Stimulated activated naive CD4-positive, alpha-beta T cell (primary cell): ENCODE data around the gene PAIP1.
"Not testable (repeated sequence)": the region's sequence is repeated elsewhere in the genome, so short reads cannot be mapped to it uniquely, and the experiment has no call there.

Experiments used
- DNase-seq, 6 experiments: peaks; one replicate each; lab custom pipeline; 2025; lab: John Stamatoyannopoulos, UW

Gene PAIP1

GRCh38 chr5:43514816-43515677, 41.8 kb downstream of the PAIP1 start, which contains the start of gene C5orf34:
TSS of gene C5orf34 (minus strand) at chr5:43515148. CDS start at chr5:43509339, 5,809 bp downstream.
- DNase-seq, result peak; percentile 78 to 93 (median 90)

GRCh38 chr5:43514471-43514815, 42.4 kb downstream of the PAIP1 start:
- no peak for DNase-seq

- no peak for DNase-seq
These were observed 42.9 kb downstream of the PAIP1 start for GRCh38 chr5:43514025-43514424.

- not testable (repeated sequence) for DNase-seq
These were observed 45.8 kb downstream of the PAIP1 start for GRCh38 chr5:43511062-43511461.

- DNase-seq, result no peak
These were observed 58.3 kb downstream of the PAIP1 start for GRCh38 chr5:43498581-43498980.

- no peak for DNase-seq
These were observed 59.4 kb downstream of the PAIP1 start for GRCh38 chr5:43497311-43498104.

GRCh38 chr5:43491326-43491725, 65.6 kb downstream of the PAIP1 start:
- DNase-seq, result no peak

GRCh38 chr5:43486353-43486752, 70.5 kb downstream of the PAIP1 start:
- DNase-seq, result no peak

- DNase-seq, result peak in 2 of 6 experiments; percentile 5 to 8
These were observed 71.5 kb downstream of the PAIP1 start for GRCh38 chr5:43485406-43485805.

GRCh38 chr5:43484106-43484849, 72.6 kb downstream of the PAIP1 start:
- DNase-seq, result peak; percentile 67 to 97 (median 84)

- DNase-seq, result peak; percentile 67 to 88 (median 80)
These were observed 73.4 kb downstream of the PAIP1 start, which contains the start of gene TMEM267 for GRCh38 chr5:43483298-43484105. TSS of gene TMEM267 (minus strand) at chr5:43483865. CDS start at chr5:43453969, 29,896 bp downstream.

- no peak for DNase-seq
These were observed 74.2 kb downstream of the PAIP1 start for GRCh38 chr5:43482490-43483297.
